HG03039 (cell line): ENCODE results near the gene FARP1.
"Not testable (repeated sequence)": the region's sequence is repeated elsewhere in the genome, so short reads cannot be mapped to it uniquely, and the experiment has no call there.

Experiments used
- ATAC-seq: cut with Tn5 transposase; IDR thresholded peaks from one replicate; pipeline ENCODE4 v1.9.1; 2021; ENCODE audit warnings: mild to moderate bottlenecking, moderate library complexity; ENCODE audit not compliant: unreplicated experiment

FARP1 gene

GRCh38 chr13:98222816-98223215, 79.9 kb downstream of the FARP1 start:
- ATAC-seq: no peak

GRCh38 chr13:98223741-98224140, 80.8 kb downstream of the FARP1 start:
- ATAC-seq: no peak

- ATAC-seq: no peak
These were observed 81.7 kb downstream of the FARP1 start for GRCh38 chr13:98224557-98224956.

- no peak for ATAC-seq
These were observed 82.4 kb downstream of the FARP1 start for GRCh38 chr13:98225036-98225940.

- no peak for ATAC-seq
These were observed 83.6 kb downstream of the FARP1 start for GRCh38 chr13:98226496-98226895.

- ATAC-seq: no peak
These were observed 85.9 kb downstream of the FARP1 start for GRCh38 chr13:98228661-98229341.

- ATAC-seq: not testable (repeated sequence)
These were observed 87.9 kb downstream of the FARP1 start for GRCh38 chr13:98230762-98231161.

GRCh38 chr13:98232456-98232855, 89.6 kb downstream of the FARP1 start:
- ATAC-seq: no peak

GRCh38 chr13:98233127-98233526, 90.2 kb downstream of the FARP1 start:
- ATAC-seq: no peak

- ATAC-seq: no peak
These were observed 91.5 kb downstream of the FARP1 start for GRCh38 chr13:98234348-98234747.

- ATAC-seq: no peak
These were observed 93.3 kb downstream of the FARP1 start for GRCh38 chr13:98236197-98236596.

- no peak for ATAC-seq
These were observed 94.4 kb downstream of the FARP1 start for GRCh38 chr13:98237331-98237730.

GRCh38 chr13:98239162-98240076, 96.5 kb downstream of the FARP1 start:
- no peak for ATAC-seq

- ATAC-seq: no peak
These were observed 97.2 kb downstream of the FARP1 start for GRCh38 chr13:98240135-98240534.

GRCh38 chr13:98240974-98241373, 98.1 kb downstream of the FARP1 start:
- ATAC-seq: no peak

- no peak for ATAC-seq
These were observed 99.1 kb downstream of the FARP1 start for GRCh38 chr13:98241976-98242375.

GRCh38 chr13:98242403-98242802, 99.5 kb downstream of the FARP1 start:
- ATAC-seq: no peak

GRCh38 chr13:98243929-98244272, 101.0 kb downstream of the FARP1 start:
- ATAC-seq: no peak

GRCh38 chr13:98246538-98247172, 103.8 kb downstream of the FARP1 start:
- ATAC-seq: no peak

GRCh38 chr13:98251708-98252107, 108.8 kb downstream of the FARP1 start:
- ATAC-seq: no peak
